Psoas muscle (tissue), 8 donors: ENCODE results near the gene MICAL3. TPM values are rescaled to one million over a fixed set of nuclear protein-coding genes. Genes with fewer than 3 reads are reported as not detected.

Experiments
- ATAC-seq, 4 donors: fragments of 200-7000 bp; cut with Tn5 transposase; one replicate each; pipeline ENCODE4 v1.9.1; 2020; ENCODE audit warnings: moderate library complexity in 3 of 4, mild to moderate bottlenecking in 2 of 4
- DNase-seq, 2 donors: peaks; one replicate each; pipeline ENCODE4 v3.0.0-alpha.2; 2020
- H3K27ac ChIP-seq: fragments of 200-600 bp; one replicate; pipeline ENCODE4 v1.8.0; 2022
- H3K27me3 ChIP-seq, 3 donors: fragments of 200-600 bp in 1 of 3; one replicate each; pipeline versions ENCODE4 v1.6.1 to v1.8.0; 2013 to 2022; ENCODE audit warnings: low read length in 2 of 3, mild to moderate bottlenecking in 2 of 3, moderate library complexity in 1 of 3; ENCODE audit not compliant: insufficient read depth in 3 of 3
- H3K36me3 ChIP-seq, 2 donors: fragments of 200-600 bp in 1 of 2; one replicate each; pipeline versions ENCODE4 v1.6.1 to v1.8.0; 2013 to 2022; ENCODE audit warnings: low read depth in 1 of 2, mild to moderate bottlenecking in 1 of 2, moderate library complexity in 1 of 2; ENCODE audit not compliant: insufficient read depth in 1 of 2
- H3K4me1 ChIP-seq: fragments of 200-600 bp; one replicate; pipeline ENCODE4 v1.8.0; 2022
- H3K4me3 ChIP-seq: fragments of 200-600 bp; one replicate; pipeline ENCODE4 v1.8.0; 2022; ENCODE audit warnings: mild to moderate bottlenecking
- H3K9me3 ChIP-seq: fragments of 200-600 bp; one replicate; pipeline ENCODE4 v1.8.0; 2022
- CTCF ChIP-seq: fragments of 200-600 bp; IDR thresholded peaks from one replicate; pipeline ENCODE4 v1.8.0; 2022; ENCODE audit warnings: antibody characterized with exemption
- WGBS, 3 donors: extraction: QIAGEN DNeasy Blood & Tissue Kit; methylation state at CpG; one replicate each; pipeline versions ENCODE4 v1.1.6 to v1.1.7; 2013; 5-methylcytosine and 5-hydroxymethylcytosine counted together
- intact Hi-C, 2 donors: fragments of 100-400 bp; cut with DNase I; formaldehyde crosslinking; loops; one replicate each; pipeline versions ENCODE4 v1.11.0 to v1.14.2; 2022
- polyA plus RNA-seq, 3 donors: library from polyadenylated mRNA; stranded (reverse); fragments of 200-250 nt; gene quantifications; one replicate each; pipeline ENCODE4 v1.2.3, GENCODE V29; 2013
- total RNA-seq, 4 donors: library from RNA; stranded (reverse); fragmentation: NEBNext Ultra II Directional in 2 of 4; extraction: Animal tissue kit (Norgen Biotek cat#: 25700) in 2 of 4; gene quantifications; one replicate each; pipeline versions ENCODE4 v1.2.1 to v1.2.4, GENCODE V29; 2021 to 2023
- donor health status: healthy with polysubstance abuse.
- donor health status: DM: no; HTN: no; CAD: no; lungs with moderate emphysema.
- donor health status: Bipolar disorder and iron deficiency.
- donor health status: healthy.
- donor health status: DM: yes; HTN: yes; CAD: no.
- donor health status: DM: no; HTN: no; CAD: no.
- donor health status: DM: no; HTN: no; CAD: no.
- donor health status: DM: yes; HTN: yes; CAD: no.

Gene MICAL3
- total and polyA plus RNA-seq, 7 donors: 2.1 to 38.3 (median 15.5) TPM

GRCh38 chr22:17911312-17911705 is 113.1 kb downstream of the MICAL3 start:
- intact Hi-C loops: loop anchor here (2.0 to 5.0 kb wide), 5 partner anchors 36 to 166 kb away; partner anchors contain the start of genes MICAL3 (in 2 of the 2) and PEX26 (in 1 of the 2)
- DNase-seq (no peak), ATAC-seq (no peak)

GRCh38 chr22:17910561-17911311 is 113.6 kb downstream of the MICAL3 start:
- ATAC-seq: peak; percentile 83 to 89 (median 86)
- peaks cover 69% of the 10 kb centered on the region for H3K4me1 ChIP-seq
- intact Hi-C loops: loop anchor here (2.0 to 5.0 kb wide), 5 partner anchors 37 to 167 kb away; partner anchors contain the start of genes MICAL3 (in 2 of the 2) and PEX26 (in 1 of the 2)
- peak; percentile 23 for TF ChIP-seq CTCF
- peak overlapping the region; percentile 94 for H3K27ac ChIP-seq
- H3K4me3 ChIP-seq: peak overlapping the region; percentile 27
- H3K36me3 ChIP-seq: peaks cover 0 to 8% of the 10 kb centered on the region in 2 donors
- WGBS, 3 donors: 3 to 6% (median 5%) methylated on average over 12 of the region's 12 CpGs
- no peaks in the 10 kb centered on the region for H3K9me3 ChIP-seq
- H3K27me3 ChIP-seq: no peaks in the 10 kb centered on the region
- DNase-seq: peak; percentile 86 to 93

More at GRCh38 chr22:17911312-17911705, 113.1 kb downstream of the MICAL3 start:
- H3K4me3 ChIP-seq: no peak overlapping the region
- H3K27me3 ChIP-seq: no peaks in the 10 kb centered on the region
- H3K9me3 ChIP-seq: no peaks in the 10 kb centered on the region
- H3K36me3 ChIP-seq: peaks cover 0 to 2% of the 10 kb centered on the region in 2 donors
- peak overlapping the region; percentile 94 for H3K27ac ChIP-seq
- peaks cover 65% of the 10 kb centered on the region for H3K4me1 ChIP-seq
- WGBS, 3 donors: 33 to 52% (median 42%) methylated on average over 6 of the region's 6 CpGs
- TF ChIP-seq CTCF: no peak

GRCh38 chr22:17907748-17908051 is 116.7 kb downstream of the MICAL3 start:
- no peak for DNase-seq
- H3K9me3 ChIP-seq: no peaks in the 10 kb centered on the region
- peaks cover 0 to 17% of the 10 kb centered on the region in 2 donors for H3K36me3 ChIP-seq
- peak overlapping the region; percentile 94 for H3K27ac ChIP-seq
- H3K27me3 ChIP-seq: no peaks in the 10 kb centered on the region
- no peak overlapping the region for H3K4me3 ChIP-seq
- 86 to 92% (median 90%) methylated on average over 9 of the region's 9 CpGs for WGBS, 3 donors
- no peak for TF ChIP-seq CTCF
- H3K4me1 ChIP-seq: peaks cover 66% of the 10 kb centered on the region
- no peak for ATAC-seq
- intact Hi-C loops: loop anchor here in 1 of 2 donors (5.0 kb wide), 1 partner anchor 40 kb away; no protein-coding TSS in a partner anchor

GRCh38 chr22:17906978-17907747 is 117.2 kb downstream of the MICAL3 start:
- TF ChIP-seq CTCF: no peak
- DNase-seq (no peak), ATAC-seq (no peak)
- H3K4me1 ChIP-seq: peaks cover 61% of the 10 kb centered on the region
- H3K36me3 ChIP-seq: peaks cover 0 to 21% of the 10 kb centered on the region in 2 donors
- no peaks in the 10 kb centered on the region for H3K27me3 ChIP-seq
- 81 to 91% (median 83%) methylated on average over 16 of the region's 16 CpGs for WGBS, 3 donors
- intact Hi-C loops: loop anchor here in 1 of 2 donors (5.0 kb wide), 1 partner anchor 40 kb away; no protein-coding TSS in a partner anchor
- H3K27ac ChIP-seq: peak overlapping the region; percentile 94
- no peak overlapping the region for H3K4me3 ChIP-seq
- H3K9me3 ChIP-seq: no peaks in the 10 kb centered on the region
